ENCODE data around the gene LAMA2.

The LAMA2 gene

DNA sequence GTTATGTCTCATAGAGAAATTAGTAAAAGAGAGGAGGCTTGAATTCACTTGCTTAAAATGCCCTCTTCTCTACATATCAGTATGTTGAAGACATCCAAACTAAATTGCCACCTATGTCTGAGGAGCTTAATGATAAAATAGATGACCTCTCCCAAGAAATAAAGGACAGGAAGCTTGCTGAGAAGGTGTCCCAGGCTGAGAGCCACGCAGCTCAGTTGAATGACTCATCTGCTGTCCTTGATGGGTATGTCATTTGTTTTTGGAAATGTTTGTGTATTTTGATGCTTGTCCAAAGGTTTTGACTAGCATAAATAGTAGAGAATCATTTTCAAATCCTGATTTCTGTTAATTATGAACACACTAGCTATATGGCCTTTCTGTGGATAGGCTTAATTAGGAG, 519.3 kb downstream of the LAMA2 start:
- H3K4me3 ChIP-seq (ENCODE audit: low read depth, low read length): no peak overlapping the region
- DNase-seq (ENCODE audit: low read depth): peak; percentile 9
- TF ChIP-seq, protein P1, sequence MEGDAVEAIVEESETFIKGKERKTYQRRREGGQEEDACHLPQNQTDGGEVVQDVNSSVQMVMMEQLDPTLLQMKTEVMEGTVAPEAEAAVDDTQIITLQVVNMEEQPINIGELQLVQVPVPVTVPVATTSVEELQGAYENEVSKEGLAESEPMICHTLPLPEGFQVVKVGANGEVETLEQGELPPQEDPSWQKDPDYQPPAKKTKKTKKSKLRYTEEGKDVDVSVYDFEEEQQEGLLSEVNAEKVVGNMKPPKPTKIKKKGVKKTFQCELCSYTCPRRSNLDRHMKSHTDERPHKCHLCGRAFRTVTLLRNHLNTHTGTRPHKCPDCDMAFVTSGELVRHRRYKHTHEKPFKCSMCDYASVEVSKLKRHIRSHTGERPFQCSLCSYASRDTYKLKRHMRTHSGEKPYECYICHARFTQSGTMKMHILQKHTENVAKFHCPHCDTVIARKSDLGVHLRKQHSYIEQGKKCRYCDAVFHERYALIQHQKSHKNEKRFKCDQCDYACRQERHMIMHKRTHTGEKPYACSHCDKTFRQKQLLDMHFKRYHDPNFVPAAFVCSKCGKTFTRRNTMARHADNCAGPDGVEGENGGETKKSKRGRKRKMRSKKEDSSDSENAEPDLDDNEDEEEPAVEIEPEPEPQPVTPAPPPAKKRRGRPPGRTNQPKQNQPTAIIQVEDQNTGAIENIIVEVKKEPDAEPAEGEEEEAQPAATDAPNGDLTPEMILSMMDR (conservative IDR thresholded peaks at IDR 0.05; ENCODE audit: low read depth, low read length): no peak

DNA sequence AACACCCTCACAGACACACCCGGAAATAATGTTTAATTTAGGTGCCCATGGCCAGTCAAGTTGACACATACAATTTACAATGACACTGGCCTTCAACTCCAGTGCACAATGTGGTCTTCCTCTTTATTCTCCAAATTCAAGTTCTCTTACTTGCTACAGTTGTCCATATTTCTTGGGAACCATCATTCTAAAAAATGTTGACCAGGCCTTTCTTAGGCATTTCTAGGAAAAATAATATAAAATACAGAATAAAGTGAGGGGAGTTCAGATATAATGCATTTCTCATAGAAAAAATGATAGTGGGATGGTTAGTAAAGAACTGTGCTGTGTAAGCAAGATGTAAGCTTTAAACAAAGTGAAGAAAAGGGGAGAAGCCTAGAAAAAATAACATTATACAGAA, 528.2 kb downstream of the LAMA2 start:
- TF ChIP-seq, protein P1 (conservative IDR thresholded peaks at IDR 0.05; ENCODE audit: low read depth, low read length): no peak
- no peak for DNase-seq (ENCODE audit: low read depth)
- H3K4me3 ChIP-seq (ENCODE audit: low read depth, low read length): no peak overlapping the region

DNA sequence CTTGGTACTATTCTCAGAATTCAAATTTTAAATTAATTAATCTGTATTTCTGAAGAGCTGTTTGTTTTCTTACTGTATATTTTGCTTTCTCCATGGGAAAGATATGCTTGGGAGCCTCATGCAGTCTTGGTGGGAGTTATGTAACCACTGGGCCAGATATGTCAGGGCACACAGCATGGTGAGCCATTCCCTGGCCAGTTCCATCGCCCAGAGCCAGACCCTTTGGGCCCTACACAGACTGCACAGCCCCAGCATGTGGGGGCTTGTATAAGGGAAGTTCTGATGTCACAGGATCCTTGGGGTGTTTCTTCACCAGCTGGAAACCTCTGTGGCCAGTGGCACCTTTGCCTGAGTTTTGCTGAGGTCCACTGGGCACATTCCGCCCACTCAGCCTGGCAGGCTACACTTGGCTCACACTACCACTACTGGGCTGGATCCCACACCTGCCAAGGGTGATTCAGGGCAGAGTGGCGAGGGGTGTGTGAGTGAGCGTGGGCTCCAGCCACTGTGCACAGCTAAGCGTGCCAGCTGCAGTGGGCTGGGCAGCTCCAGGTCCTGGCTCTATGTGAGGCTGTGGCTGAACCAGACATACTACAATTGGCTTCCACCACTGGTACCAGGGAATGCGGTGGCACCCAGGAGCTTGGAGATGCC, 533.5 kb downstream of the LAMA2 start:
- DNase-seq (ENCODE audit: low read depth): no peak
- TF ChIP-seq, protein P1 (conservative IDR thresholded peaks at IDR 0.05; ENCODE audit: low read depth, low read length): no peak

DNA sequence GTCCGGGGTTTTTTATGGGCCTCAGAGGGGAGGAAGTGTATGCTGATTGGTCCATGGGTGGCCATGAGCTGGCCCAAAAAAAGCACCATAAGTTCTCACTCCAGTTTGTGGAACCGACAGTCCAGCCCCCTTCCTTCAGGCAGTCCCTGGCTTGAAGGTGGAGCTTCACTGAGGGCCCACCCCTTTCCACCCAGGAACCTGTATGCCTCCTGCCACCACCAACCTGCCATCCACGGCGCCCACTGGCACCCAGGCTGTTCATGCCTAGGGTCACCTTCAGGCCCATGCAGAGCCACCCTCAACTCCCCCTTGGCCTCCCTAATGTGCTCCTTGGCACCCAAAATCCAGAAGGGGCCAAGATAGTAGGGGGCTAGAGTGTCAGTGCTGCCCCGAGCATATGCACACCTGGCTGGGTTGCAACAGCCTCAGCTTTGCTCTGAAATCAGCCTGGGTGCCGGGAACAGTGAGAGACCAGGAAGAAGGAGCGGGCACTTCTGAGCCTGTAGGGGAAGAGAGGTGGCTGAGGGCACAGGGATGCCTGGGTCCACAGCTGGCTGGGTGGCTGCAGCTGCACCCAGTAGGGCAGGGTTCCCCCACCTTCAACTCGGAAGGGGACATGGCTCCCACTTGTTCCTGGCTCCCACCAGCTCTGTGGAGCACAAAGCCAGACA, 534.6 kb downstream of the LAMA2 start:
- H3K4me3 ChIP-seq (ENCODE audit: low read depth, low read length): no peak overlapping the region
- no peak for DNase-seq (ENCODE audit: low read depth)
- TF ChIP-seq, protein P1 (conservative IDR thresholded peaks at IDR 0.05; ENCODE audit: low read depth, low read length): no peak

More for the DNA sequence above, 533.5 kb downstream of the LAMA2 start:
- no peak overlapping the region for H3K4me3 ChIP-seq (ENCODE audit: low read depth, low read length)

DNA sequence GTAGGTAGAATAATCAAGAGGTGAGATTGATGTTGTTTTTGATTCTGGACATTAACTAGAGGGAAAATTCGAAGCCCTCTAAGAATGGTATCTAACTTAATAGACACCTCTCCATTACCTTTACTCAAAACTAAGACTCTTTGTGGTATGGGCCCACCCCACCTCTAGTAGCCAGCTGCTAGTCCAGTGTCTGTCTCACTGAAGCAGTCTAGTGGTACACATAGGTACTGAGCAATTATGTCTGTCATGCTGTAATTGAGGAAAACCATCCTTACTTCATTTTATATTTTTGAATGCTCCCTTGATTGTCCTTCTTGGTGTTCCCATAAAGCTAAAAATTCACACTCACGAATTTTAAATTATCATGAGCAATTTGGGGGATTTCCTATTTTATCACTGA, 536.4 kb downstream of the LAMA2 start:
- DNase-seq (ENCODE audit: low read depth): no peak
- H3K4me3 ChIP-seq (ENCODE audit: low read depth, low read length): no peak overlapping the region
- TF ChIP-seq, protein P1 (conservative IDR thresholded peaks at IDR 0.05; ENCODE audit: low read depth, low read length): no peak

DNA sequence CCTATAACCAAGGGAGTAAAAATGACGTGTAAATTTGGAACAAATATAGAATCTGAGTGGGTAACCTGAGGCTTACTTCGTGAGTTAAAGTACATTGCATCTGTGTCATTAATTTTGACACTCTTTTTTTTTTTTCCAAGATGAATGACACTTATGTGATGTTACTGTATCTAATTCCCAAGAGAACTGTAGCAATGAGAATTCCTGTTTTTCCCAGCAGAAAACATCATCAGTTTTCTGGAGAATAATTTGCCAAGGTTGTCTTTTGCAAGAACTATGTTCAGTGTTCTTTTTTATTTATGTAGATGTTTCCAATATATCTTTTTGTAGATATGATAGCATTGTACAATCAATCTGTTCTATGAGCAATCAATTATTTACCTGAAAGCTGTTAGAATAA, 543.4 kb downstream of the LAMA2 start:
- TF ChIP-seq, protein P1 (conservative IDR thresholded peaks at IDR 0.05; ENCODE audit: low read depth, low read length): no peak
- no peak for DNase-seq (ENCODE audit: low read depth)
- H3K4me3 ChIP-seq (ENCODE audit: low read depth, low read length): no peak overlapping the region

DNA sequence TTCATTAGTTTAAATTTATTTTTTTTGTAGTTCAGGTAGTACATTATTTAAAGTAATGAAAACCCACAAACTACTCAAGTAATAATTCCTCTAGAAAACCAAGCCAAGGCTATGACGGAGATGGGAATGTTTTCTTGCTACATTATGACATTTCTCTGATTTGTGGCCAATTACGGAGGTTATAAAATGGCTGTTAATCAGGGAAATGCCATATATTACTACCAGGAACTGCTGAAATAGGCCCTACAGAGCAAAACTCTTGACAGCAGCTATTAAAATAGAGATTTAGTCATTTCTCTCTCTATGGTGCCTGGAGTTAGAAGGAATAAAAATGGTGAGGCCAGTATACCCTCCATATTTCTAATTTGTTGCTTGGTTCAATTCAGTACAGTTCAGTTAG, 547.0 kb downstream of the LAMA2 start:
- no peak for DNase-seq (ENCODE audit: low read depth)
- H3K4me3 ChIP-seq (ENCODE audit: low read depth, low read length): no peak overlapping the region
- TF ChIP-seq, protein P1 (conservative IDR thresholded peaks at IDR 0.05; ENCODE audit: low read depth, low read length): no peak

Measured in choroid plexus epithelial cell (primary cell).